ENCODE data around the gene DUS1L. TPM values are rescaled to one million over a fixed set of nuclear protein-coding genes. Genes with fewer than 3 reads are reported as not detected.
A peak's percentile ranks its signal among the peaks of the same experiment; 100 is the strongest.
"Not testable (repeated sequence)": the region's sequence is repeated elsewhere in the genome, so short reads cannot be mapped to it uniquely, and the experiment has no call there.

DUS1L gene
- total RNA-seq, 1 experiment from 2014 or later, result 123 TPM

GRCh38 chr17:82046903-82047302 lies 18.7 kb downstream of the DUS1L start:
- no peak for DNase-seq (ENCODE audit: extremely low read depth, low read depth)

- no peak for DNase-seq (ENCODE audit: extremely low read depth, low read depth)
Measured at GRCh38 chr17:82045936-82046484, 19.6 kb downstream of the DUS1L start.

GRCh38 chr17:82043507-82043906 lies 22.1 kb downstream of the DUS1L start:
- no peak for DNase-seq (ENCODE audit: extremely low read depth, low read depth)

GRCh38 chr17:82042649-82043048 lies 23.0 kb downstream of the DUS1L start:
- no peak for DNase-seq (ENCODE audit: extremely low read depth, low read depth)

- DNase-seq (ENCODE audit: extremely low read depth, low read depth), result no peak
Measured at GRCh38 chr17:82041144-82041814, 24.3 kb downstream of the DUS1L start.

- no peak for DNase-seq (ENCODE audit: extremely low read depth, low read depth)
Measured at GRCh38 chr17:82039695-82040299, 25.8 kb downstream of the DUS1L start.

- DNase-seq (ENCODE audit: extremely low read depth, low read depth), result not testable (repeated sequence)
Measured at GRCh38 chr17:82038796-82039409, 26.7 kb downstream of the DUS1L start.

- no peak for DNase-seq (ENCODE audit: extremely low read depth, low read depth)
Measured at GRCh38 chr17:82037889-82038195, 27.8 kb downstream of the DUS1L start.

- peak; percentile 95 for DNase-seq (ENCODE audit: extremely low read depth, low read depth)
Measured at GRCh38 chr17:82037092-82037888, 28.3 kb downstream of the DUS1L start, which contains the start of gene DCXR. Gene DCXR (minus strand): TSS chr17:82037697. CDS start chr17:82037682, 15 bp downstream.

- DNase-seq (ENCODE audit: extremely low read depth, low read depth), result no peak
Measured at GRCh38 chr17:82036634-82037091, 28.9 kb downstream of the DUS1L start.

- DNase-seq (ENCODE audit: extremely low read depth, low read depth), result no peak
Measured at GRCh38 chr17:82035956-82036633, 29.5 kb downstream of the DUS1L start.

- DNase-seq (ENCODE audit: extremely low read depth, low read depth), result no peak
Measured at GRCh38 chr17:82035488-82035887, 30.1 kb downstream of the DUS1L start.

- no peak for DNase-seq (ENCODE audit: extremely low read depth, low read depth)
Measured at GRCh38 chr17:82034371-82035011, 31.1 kb downstream of the DUS1L start.

- no peak for DNase-seq (ENCODE audit: extremely low read depth, low read depth)
Measured at GRCh38 chr17:82033359-82034085, 32.1 kb downstream of the DUS1L start.

- DNase-seq (ENCODE audit: extremely low read depth, low read depth), result no peak
Measured at GRCh38 chr17:82031885-82032627, 33.5 kb downstream of the DUS1L start.

GRCh38 chr17:82031303-82031884 lies 34.2 kb downstream of the DUS1L start, which contains the start of gene RAC3:
Gene RAC3 (plus strand): TSS chr17:82031678. CDS start chr17:82031762, 84 bp downstream.
- no peak for DNase-seq (ENCODE audit: extremely low read depth, low read depth)

GRCh38 chr17:82030470-82031302 lies 34.9 kb downstream of the DUS1L start:
- DNase-seq (ENCODE audit: extremely low read depth, low read depth), result peak; percentile 81

All from NCI-H460 (cell line).